PC-3 (cell line): ENCODE results near the gene LRRC63. TPM values are rescaled to one million over a fixed set of nuclear protein-coding genes. Genes with fewer than 3 reads are reported as not detected.

Experiments
- ATAC-seq: fragments of 200-7000 bp; cut with Tn5 transposase; 2 replicates; pipeline ENCODE4 v1.9.1; 2020; ENCODE audit warnings: mild to moderate bottlenecking, moderate library complexity
- BruUV-seq: library from RNA; stranded (reverse); fragments of 400-500 nt; replicated peaks from 2 replicates; lab custom pipeline; 2021; lab: Mats Ljungman, UMichigan
- CTCF ChIA-PET: fragments of 300-600 bp; sonication (Branson Sonifier 250); formaldehyde crosslinking; loops from one replicate; lab custom pipeline; 2022; ENCODE audit warnings: antibody characterized with exemption; lab: Charles Lee
- POLR2A ChIA-PET: fragments of 300-600 bp; sonication (Branson Sonifier 250); formaldehyde crosslinking; loops from one replicate; lab custom pipeline; 2022; ENCODE audit warnings: antibody characterized with exemption; ENCODE audit not compliant: unreplicated experiment; lab: Charles Lee
- DNase-seq: peaks from one replicate; pipeline ENCODE4 v3.0.0-alpha.2; 2015
- H2AFZ ChIP-seq: fragments of 300-600 bp; sonication (generic); 2 replicates; pipeline ENCODE4 v1.6.0; 2016; ENCODE audit warnings: antibody characterized with exemption, low read length
- H3F3A ChIP-seq: fragments of 300-600 bp; sonication (generic); one replicate; pipeline ENCODE4 v1.6.0; 2017; ENCODE audit warnings: antibody characterized with exemption, low read length, control low read depth, mild to moderate bottlenecking; ENCODE audit not compliant: unreplicated experiment
- H3K27ac ChIP-seq: fragments of 300-600 bp; sonication (generic); 2 replicates; pipeline ENCODE4 v1.5.1; 2016; ENCODE audit warnings: mild to moderate bottlenecking, low read length
- H3K27me3 ChIP-seq: fragments of 300-600 bp; sonication (generic); 2 replicates; pipeline ENCODE4 v1.6.1; 2016; ENCODE audit warnings: low read length, mixed read lengths
- H3K36me3 ChIP-seq: fragments of 300-600 bp; sonication (generic); 2 replicates; pipeline ENCODE4 v1.6.1; 2016; ENCODE audit warnings: low read depth, mixed run types, low read length, mixed read lengths
- H3K4me1 ChIP-seq: fragments of 300-600 bp; sonication (generic); 2 replicates; pipeline ENCODE4 v1.5.1; 2016; ENCODE audit warnings: low read length; ENCODE audit not compliant: insufficient read depth
- H3K4me2 ChIP-seq: fragments of 300-600 bp; sonication (generic); 2 replicates; pipeline ENCODE4 v1.6.0; 2016; ENCODE audit warnings: low read length
- H3K4me3 ChIP-seq: fragments of 300-600 bp; sonication (generic); 2 replicates; pipeline ENCODE4 v1.5.1; 2016; ENCODE audit warnings: mild to moderate bottlenecking, low read length, mixed read lengths
- H3K79me2 ChIP-seq: fragments of 300-600 bp; sonication (generic); 2 replicates; pipeline ENCODE4 v1.6.1; 2017; ENCODE audit warnings: low read length, mixed read lengths
- H3K9ac ChIP-seq: fragments of 300-600 bp; sonication (generic); 2 replicates; pipeline ENCODE4 v1.6.0; 2016; ENCODE audit warnings: mild to moderate bottlenecking, low read length
- H3K9me2 ChIP-seq: fragments of 300-600 bp; sonication (generic); replicated peaks from 2 replicates; pipeline ENCODE4 v1.6.1; 2016; ENCODE audit warnings: mixed run types, low read length, mixed read lengths
- H3K9me3 ChIP-seq: fragments of 300-600 bp; sonication (generic); 2 replicates; pipeline ENCODE4 v1.6.1; 2016; ENCODE audit warnings: low read length, mixed read lengths
- H4K20me1 ChIP-seq: fragments of 300-600 bp; sonication (generic); 2 replicates; pipeline ENCODE4 v1.6.1; 2016; ENCODE audit warnings: low read length, mixed read lengths
- EZH2 ChIP-seq: fragments of 300-600 bp; sonication (generic); IDR thresholded peaks from one replicate; pipeline ENCODE4 v1.6.1; 2017; ENCODE audit warnings: antibody characterized with exemption, mild to moderate bottlenecking, low read length; ENCODE audit not compliant: unreplicated experiment
- EZH2phosphoT487 ChIP-seq: fragments of 300-600 bp; sonication (generic); IDR thresholded peaks from 2 replicates; pipeline ENCODE4 v1.6.1; 2018; ENCODE audit warnings: mild to moderate bottlenecking, antibody characterized with exemption, low read length, borderline replicate concordance
- intact Hi-C: fragments of 100-400 bp; cut with micrococcal nuclease; formaldehyde crosslinking; loops from 2 replicates; pipeline ENCODE4 v1.9.0; 2023
- total RNA-seq: library from RNA; depleted of rRNA; stranded (reverse); fragments of >200 nt; gene quantifications from 2 replicates; pipeline ENCODE4 v1.2.3, GENCODE V29; 2014
- TF ChIP-seq, protein P1 (sequence below): fragments of 300-600 bp; sonication (generic); conservative IDR thresholded peaks from 2 replicates; pipeline ENCODE4 v1.5.1; 2017; ENCODE audit warnings: antibody characterized with exemption, low read depth, mild to moderate bottlenecking, low read length

Gene LRRC63
- total RNA-seq, 1 experiment from 2014 or later, result 0.26 TPM

DNA sequence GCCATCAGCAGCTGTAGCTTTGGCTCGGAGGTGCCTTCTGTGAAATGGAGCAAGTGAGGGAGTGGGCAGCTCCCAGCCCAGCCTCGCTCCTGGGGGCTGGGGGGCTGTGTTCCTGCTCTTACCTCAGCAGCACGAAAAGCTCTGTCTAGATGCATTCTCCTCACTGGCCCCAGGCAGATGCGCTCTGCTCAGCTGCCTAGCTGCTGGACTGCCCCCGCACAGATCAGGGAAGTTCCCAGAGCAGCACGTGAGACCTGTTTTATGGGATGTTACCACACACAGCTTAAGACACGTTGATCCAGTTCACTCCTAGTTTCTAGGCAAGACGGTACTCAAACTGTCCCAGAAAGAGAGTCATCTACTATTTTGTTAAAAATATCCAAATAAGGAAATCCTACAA, 43.4 kb upstream of the LRRC63 start:
- Histone ChIP-seq H3K4me3 (no peak overlapping the region), H2AFZ (no peak overlapping the region), H3K4me1 (peaks cover 13% of the 10 kb centered on the region; the same call in 1 of the 2 replicates), H3K79me2 (peaks cover 100% of the 10 kb centered on the region), H3K27me3 (no peaks in the 10 kb centered on the region), H3K4me2 (no peak overlapping the region), H3K27ac (no peak overlapping the region), H3K36me3 (no peaks in the 10 kb centered on the region; the same call in 1 of the 2 replicates), H3F3A (no peaks in the 10 kb centered on the region), H3K9ac (no peak overlapping the region), H3K9me3 (no peaks in the 10 kb centered on the region), H3K9me2 (no peaks in the 10 kb centered on the region), H4K20me1 (peaks cover 5% of the 10 kb centered on the region; the same call in 1 of the 2 replicates)
- ChIA-PET POLR2A (no interaction called here), CTCF (no interaction called here)
- ATAC-seq, result no peak
- no TSS peak for BruUV-seq
- no peak for DNase-seq
- intact Hi-C loops, result no loop called here
- no peak for TF ChIP-seq EZH2
- TF ChIP-seq, protein P1, sequence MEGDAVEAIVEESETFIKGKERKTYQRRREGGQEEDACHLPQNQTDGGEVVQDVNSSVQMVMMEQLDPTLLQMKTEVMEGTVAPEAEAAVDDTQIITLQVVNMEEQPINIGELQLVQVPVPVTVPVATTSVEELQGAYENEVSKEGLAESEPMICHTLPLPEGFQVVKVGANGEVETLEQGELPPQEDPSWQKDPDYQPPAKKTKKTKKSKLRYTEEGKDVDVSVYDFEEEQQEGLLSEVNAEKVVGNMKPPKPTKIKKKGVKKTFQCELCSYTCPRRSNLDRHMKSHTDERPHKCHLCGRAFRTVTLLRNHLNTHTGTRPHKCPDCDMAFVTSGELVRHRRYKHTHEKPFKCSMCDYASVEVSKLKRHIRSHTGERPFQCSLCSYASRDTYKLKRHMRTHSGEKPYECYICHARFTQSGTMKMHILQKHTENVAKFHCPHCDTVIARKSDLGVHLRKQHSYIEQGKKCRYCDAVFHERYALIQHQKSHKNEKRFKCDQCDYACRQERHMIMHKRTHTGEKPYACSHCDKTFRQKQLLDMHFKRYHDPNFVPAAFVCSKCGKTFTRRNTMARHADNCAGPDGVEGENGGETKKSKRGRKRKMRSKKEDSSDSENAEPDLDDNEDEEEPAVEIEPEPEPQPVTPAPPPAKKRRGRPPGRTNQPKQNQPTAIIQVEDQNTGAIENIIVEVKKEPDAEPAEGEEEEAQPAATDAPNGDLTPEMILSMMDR, result no peak
- TF ChIP-seq EZH2phosphoT487, result no peak

DNA sequence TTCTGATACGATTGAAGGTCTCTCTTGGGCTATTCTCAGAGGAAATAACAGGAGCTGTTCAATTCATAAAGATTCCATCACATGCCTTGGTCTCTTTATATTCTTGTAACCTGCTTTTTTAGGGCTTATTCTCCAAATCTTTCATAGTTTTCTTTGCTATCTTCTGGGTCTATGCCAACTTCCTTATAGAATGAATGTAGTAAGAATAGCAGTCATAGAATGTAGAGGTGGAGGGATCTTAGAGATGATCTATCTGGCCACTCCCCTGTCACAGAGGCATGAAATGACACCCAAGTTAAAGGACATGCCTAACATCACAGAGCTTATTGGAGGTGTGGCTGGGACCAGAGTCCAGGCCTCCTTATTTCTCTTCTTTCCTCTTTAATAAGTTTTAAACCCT, 42.9 kb upstream of the LRRC63 start:
- intact Hi-C loops, result no loop called here
- POLR2A ChIA-PET, result no interaction called here

DNA sequence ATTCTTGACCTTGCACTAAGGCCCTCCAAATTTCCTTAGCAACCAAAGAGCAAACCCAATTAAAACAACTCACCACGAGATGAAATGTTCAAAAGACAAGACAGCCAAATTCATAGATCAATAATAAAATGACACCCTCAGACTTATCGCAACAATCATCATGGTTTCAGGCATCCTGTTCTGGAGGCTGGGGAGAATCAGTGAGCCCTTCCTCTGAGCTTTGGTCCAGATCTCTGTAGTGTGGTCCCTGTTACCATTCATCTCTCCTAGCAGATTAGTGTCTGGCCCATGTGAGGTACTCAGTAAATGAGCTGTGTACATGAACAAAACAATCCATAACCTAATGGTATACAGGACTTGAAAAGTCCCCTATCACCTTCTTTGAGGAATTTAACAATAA, 42.0 kb upstream of the LRRC63 start:
- Histone ChIP-seq H3K4me1 (peaks cover 13% of the 10 kb centered on the region; the same call in 1 of the 2 replicates), H3K9me2 (no peaks in the 10 kb centered on the region), H3K4me3 (no peak overlapping the region), H3F3A (no peaks in the 10 kb centered on the region), H3K9me3 (no peaks in the 10 kb centered on the region), H3K27me3 (no peaks in the 10 kb centered on the region), H3K36me3 (no peaks in the 10 kb centered on the region; the same call in 1 of the 2 replicates), H3K79me2 (peaks cover 100% of the 10 kb centered on the region), H4K20me1 (peaks cover 5% of the 10 kb centered on the region; the same call in 1 of the 2 replicates), H2AFZ (no peak overlapping the region), H3K9ac (no peak overlapping the region), H3K4me2 (no peak overlapping the region), H3K27ac (no peak overlapping the region)
- ATAC-seq (no peak), DNase-seq (no peak)
- CTCF ChIA-PET, result no interaction called here
- intact Hi-C loops, result no loop called here
- TF ChIP-seq, protein P1, result no peak
- TF ChIP-seq EZH2phosphoT487 (no peak), EZH2 (no peak)
- POLR2A ChIA-PET, result no interaction called here
- BruUV-seq, result no TSS peak

More for the DNA sequence above, 42.9 kb upstream of the LRRC63 start:
- H3F3A ChIP-seq, result no peaks in the 10 kb centered on the region
- no peaks in the 10 kb centered on the region for H3K9me3 ChIP-seq
- H3K36me3 ChIP-seq, result no peaks in the 10 kb centered on the region; the same call in 1 of the 2 replicates
- CTCF ChIA-PET, result no interaction called here
- H3K4me2 ChIP-seq, result no peak overlapping the region
- no TSS peak for BruUV-seq
- TF ChIP-seq, protein P1, result no peak
- TF ChIP-seq EZH2 (no peak), EZH2phosphoT487 (no peak)
- peaks cover 100% of the 10 kb centered on the region for H3K79me2 ChIP-seq
- H4K20me1 ChIP-seq, result peaks cover 5% of the 10 kb centered on the region; the same call in 1 of the 2 replicates
- H3K27ac ChIP-seq, result no peak overlapping the region
- H3K9me2 ChIP-seq, result no peaks in the 10 kb centered on the region
- no peak for ATAC-seq
- H2AFZ ChIP-seq, result no peak overlapping the region
- H3K27me3 ChIP-seq, result no peaks in the 10 kb centered on the region
- peaks cover 13% of the 10 kb centered on the region; the same call in 1 of the 2 replicates for H3K4me1 ChIP-seq
- no peak overlapping the region for H3K9ac ChIP-seq
- no peak for DNase-seq
- no peak overlapping the region for H3K4me3 ChIP-seq
